ENCODE results near the gene FNTB.
"Not testable (repeated sequence)": the region's sequence is repeated elsewhere in the genome, so short reads cannot be mapped to it uniquely, and the experiment has no call there.

The FNTB gene

GRCh38 chr14:65054471-65055085 lies 67.9 kb downstream of the FNTB start:
- DNase-seq: peak; percentile 25

- no peak for DNase-seq
Measured at GRCh38 chr14:65057695-65058094, 71.0 kb downstream of the FNTB start.

- DNase-seq: no peak
Measured at GRCh38 chr14:65062096-65063075, 75.7 kb downstream of the FNTB start.

- no peak for DNase-seq
Measured at GRCh38 chr14:65065719-65066118, 79.0 kb downstream of the FNTB start.

- DNase-seq: no peak
Measured at GRCh38 chr14:65069874-65070413, 83.2 kb downstream of the FNTB start.

GRCh38 chr14:65070471-65070976 lies 83.8 kb downstream of the FNTB start:
- DNase-seq: no peak

GRCh38 chr14:65071544-65071943 lies 84.8 kb downstream of the FNTB start:
- no peak for DNase-seq

- DNase-seq: no peak
Measured at GRCh38 chr14:65072256-65072655, 85.6 kb downstream of the FNTB start.

- DNase-seq: no peak
Measured at GRCh38 chr14:65072937-65073336, 86.2 kb downstream of the FNTB start.

- no peak for DNase-seq
Measured at GRCh38 chr14:65073605-65074201, 87.0 kb downstream of the FNTB start.

- peak; percentile 25 for DNase-seq
Measured at GRCh38 chr14:65074449-65075150, 87.9 kb downstream of the FNTB start.

GRCh38 chr14:65075628-65076325 lies 89.1 kb downstream of the FNTB start:
- DNase-seq: no peak

- DNase-seq: no peak
Measured at GRCh38 chr14:65077318-65077717, 90.6 kb downstream of the FNTB start.

- DNase-seq: no peak
Measured at GRCh38 chr14:65079201-65079600, 92.5 kb downstream of the FNTB start.

- DNase-seq: no peak
Measured at GRCh38 chr14:65079768-65080167, 93.1 kb downstream of the FNTB start.

GRCh38 chr14:65080960-65081747 lies 94.5 kb downstream of the FNTB start:
- DNase-seq: no peak

- DNase-seq: no peak
Measured at GRCh38 chr14:65082930-65083329, 96.2 kb downstream of the FNTB start.

GRCh38 chr14:65084554-65085505 lies 98.1 kb downstream of the FNTB start:
- no peak for DNase-seq

- not testable (repeated sequence) for DNase-seq
Measured at GRCh38 chr14:65086686-65087085, 100.0 kb downstream of the FNTB start.

- not testable (repeated sequence) for DNase-seq
Measured at GRCh38 chr14:65087835-65088234, 101.1 kb downstream of the FNTB start.
